IMR-90 (cell line): ENCODE data around the gene NBEA. TPM values are rescaled to one million over a fixed set of nuclear protein-coding genes. Genes with fewer than 3 reads are reported as not detected.

ENCODE experiments used
- ATAC-seq: fragments of 200-7000 bp; cut with Tn5 transposase; 2 replicates; pipeline ENCODE4 v1.9.1; 2020; ENCODE audit warnings: low read depth, mild to moderate bottlenecking, moderate library complexity
- BruUV-seq: library from RNA; stranded (reverse); fragments of 400-500 nt; replicated peaks from 2 replicates; lab custom pipeline; 2021; lab: Mats Ljungman, UMichigan
- CTCF ChIA-PET: fragments of 300-600 bp; formaldehyde crosslinking; extraction: SDS; loops from one replicate; lab custom pipeline; 2021; ENCODE audit warnings: antibody characterized with exemption; lab: Yijun Ruan, JAX
- POLR2A ChIA-PET: fragments of 300-600 bp; sonication (Branson Sonifier 250); formaldehyde crosslinking; loops from one replicate; lab custom pipeline; 2022; ENCODE audit warnings: antibody characterized with exemption; ENCODE audit not compliant: unreplicated experiment; lab: Charles Lee
- DNase-seq: peaks from one replicate; pipeline ENCODE4 v3.0.0; 2013
- H2AFZ ChIP-seq: replicated peaks from 2 replicates; pipeline ENCODE3; 2013; ENCODE audit warnings: low read length, mild to moderate bottlenecking; ENCODE audit not compliant: poor library complexity
- H2AK5ac ChIP-seq: 2 replicates; pipeline ENCODE4 v1.6.1; 2013; ENCODE audit warnings: low read depth, low read length, inconsistent platforms
- H2AK9ac ChIP-seq: replicated peaks from 2 replicates; pipeline ENCODE3; 2013; ENCODE audit warnings: mild to moderate bottlenecking, low read depth, low read length, moderate library complexity; ENCODE audit not compliant: poor library complexity
- H2BK120ac ChIP-seq: 2 replicates; pipeline ENCODE4 v1.6.1; 2013; ENCODE audit warnings: low read depth, low read length, inconsistent platforms
- H2BK15ac ChIP-seq: 3 replicates; pipeline ENCODE4 v1.6.1; 2013; ENCODE audit warnings: low read depth, low read length, inconsistent platforms
- H2BK20ac ChIP-seq: 2 replicates; pipeline ENCODE4 v1.6.1; 2013; ENCODE audit warnings: low read depth, mild to moderate bottlenecking, inconsistent platforms, low read length, moderate library complexity
- H2BK5ac ChIP-seq: 2 replicates; pipeline ENCODE4 v1.6.1; 2013; ENCODE audit warnings: mild to moderate bottlenecking, low read depth, low read length, inconsistent platforms; ENCODE audit not compliant: poor library complexity, severe bottlenecking
- H3K14ac ChIP-seq: replicated peaks from 2 replicates; pipeline ENCODE4 v1.6.1; 2013; ENCODE audit warnings: low read depth, low read length, inconsistent platforms
- H3K18ac ChIP-seq: 2 replicates; pipeline ENCODE4 v1.6.1; 2013; ENCODE audit warnings: low read depth, low read length, control low read depth
- H3K23ac ChIP-seq: 2 replicates; pipeline ENCODE4 v1.6.1; 2013; ENCODE audit warnings: low read depth, low read length, inconsistent platforms
- H3K27ac ChIP-seq: 2 replicates; pipeline ENCODE4 v1.5.1; 2013; ENCODE audit warnings: mild to moderate bottlenecking, control low read depth, low read length; ENCODE audit not compliant: insufficient read depth
- H3K27me3 ChIP-seq: 2 replicates; pipeline ENCODE4 v1.6.1; 2013; ENCODE audit warnings: low read length; ENCODE audit not compliant: control insufficient read depth, insufficient read depth
- H3K36me3 ChIP-seq: 2 replicates; pipeline ENCODE4 v1.6.1; 2013; ENCODE audit warnings: low read length, mixed read lengths; ENCODE audit not compliant: control insufficient read depth, insufficient read depth
- H3K4ac ChIP-seq: 2 replicates; pipeline ENCODE4 v1.6.1; 2013; ENCODE audit warnings: low read depth, low read length, inconsistent platforms
- H3K4me1 ChIP-seq: 2 replicates; pipeline ENCODE4 v1.6.1; 2013; ENCODE audit warnings: low read length, mixed read lengths; ENCODE audit not compliant: control insufficient read depth, insufficient read depth
- H3K4me2 ChIP-seq: 2 replicates; pipeline ENCODE4 v1.6.1; 2013; ENCODE audit warnings: low read depth, mild to moderate bottlenecking, control low read depth, low read length, moderate library complexity
- H3K4me3 ChIP-seq: 2 replicates; pipeline ENCODE4 v1.5.1; 2013; ENCODE audit warnings: low read depth, mild to moderate bottlenecking, control low read depth, low read length, moderate library complexity; ENCODE audit not compliant: insufficient read depth
- H3K56ac ChIP-seq: 2 replicates; pipeline ENCODE4 v1.6.1; 2013; ENCODE audit warnings: low read length, inconsistent platforms; ENCODE audit not compliant: insufficient read depth; ENCODE audit errors: extremely low read depth
- H3K79me1 ChIP-seq, 2 experiments: 2 replicates each; pipeline ENCODE4 v1.6.1; 2013; ENCODE audit warnings: low read length in 2 of 2, inconsistent platforms in 1 of 2, low read depth in 1 of 2
- H3K9ac ChIP-seq: 2 replicates; pipeline ENCODE4 v1.6.1; 2013; ENCODE audit warnings: low read depth, low read length, control low read depth
- H3K9me1 ChIP-seq: 2 replicates; pipeline ENCODE4 v1.6.1; 2013; ENCODE audit warnings: low read length, inconsistent platforms; ENCODE audit not compliant: insufficient read depth
- H3K9me3 ChIP-seq: 2 replicates; pipeline ENCODE4 v1.6.1; 2013; ENCODE audit warnings: low read length; ENCODE audit not compliant: control insufficient read depth, insufficient read depth
- H4K20me1 ChIP-seq: 2 replicates; pipeline ENCODE4 v1.6.1; 2013; ENCODE audit warnings: low read length, inconsistent platforms; ENCODE audit not compliant: insufficient read depth
- H4K5ac ChIP-seq: 2 replicates; pipeline ENCODE4 v1.6.1; 2013; ENCODE audit warnings: mild to moderate bottlenecking, low read depth, low read length, control low read depth
- H4K8ac ChIP-seq, 2 experiments: 2 replicates each; pipeline ENCODE4 v1.6.1; 2013; ENCODE audit warnings: low read depth in 2 of 2, low read length in 2 of 2, control low read depth in 1 of 2, inconsistent platforms in 1 of 2
- H4K91ac ChIP-seq: 2 replicates; pipeline ENCODE4 v1.6.1; 2013; ENCODE audit warnings: low read depth, low read length, inconsistent platforms; ENCODE audit not compliant: insufficient read depth
- BHLHE40 ChIP-seq: fragments of 150-350 bp; IDR thresholded peaks from 2 replicates; pipeline ENCODE4 v1.6.1; 2016; ENCODE audit warnings: mild to moderate bottlenecking, low read depth, low read length
- CEBPB ChIP-seq: IDR thresholded peaks from 2 replicates; pipeline ENCODE4 v1.6.1; 2012; ENCODE audit warnings: low read depth, low read length, improper control_type of control experiment
- CHD1 ChIP-seq: IDR thresholded peaks from 2 replicates; pipeline ENCODE4 v1.6.1; 2012; ENCODE audit warnings: low read depth, low read length, improper control_type of control experiment
- CTCF ChIP-seq: conservative IDR thresholded peaks from 2 replicates; pipeline ENCODE4 v1.5.1; 2012; ENCODE audit warnings: mild to moderate bottlenecking, low read depth, low read length, improper control_type of control experiment
- ELK1 ChIP-seq: fragments of 150-350 bp; IDR thresholded peaks from 2 replicates; pipeline ENCODE4 v1.6.1; 2016; ENCODE audit warnings: low read depth, mild to moderate bottlenecking, low read length, moderate library complexity, borderline replicate concordance
- FOS ChIP-seq: fragments of 150-350 bp; IDR thresholded peaks from 2 replicates; pipeline ENCODE4 v1.6.1; 2016; ENCODE audit warnings: low read depth, low read length
- MAFK ChIP-seq: IDR thresholded peaks from 2 replicates; pipeline ENCODE4 v1.6.1; 2012; ENCODE audit warnings: low read depth, low read length, improper control_type of control experiment
- MAZ ChIP-seq: IDR thresholded peaks from 2 replicates; pipeline ENCODE4 v1.6.1; 2012; ENCODE audit warnings: low read depth, mild to moderate bottlenecking, low read length, improper control_type of control experiment, moderate library complexity, borderline replicate concordance
- RAD21 ChIP-seq: IDR thresholded peaks from 2 replicates; pipeline ENCODE4 v1.6.1; 2012; ENCODE audit warnings: low read length, improper control_type of control experiment
- RCOR1 ChIP-seq: IDR thresholded peaks from 2 replicates; pipeline ENCODE4 v1.6.1; 2012; ENCODE audit warnings: mild to moderate bottlenecking, low read length, improper control_type of control experiment; ENCODE audit not compliant: insufficient replicate concordance
- RFX5 ChIP-seq: IDR thresholded peaks from 2 replicates; pipeline ENCODE4 v1.8.0; 2012; ENCODE audit warnings: low read depth, mild to moderate bottlenecking, low read length, moderate library complexity
- SMC3 ChIP-seq: fragments of 150-350 bp; IDR thresholded peaks from 2 replicates; pipeline ENCODE4 v1.6.1; 2016; ENCODE audit warnings: low read depth, mild to moderate bottlenecking, antibody characterized with exemption, low read length, moderate library complexity
- WGBS, 2 experiments: methylation state at CpG; one replicate each; pipeline versions ENCODE4 v1.1.5 to v1.1.7; 2013; ENCODE audit warnings: missing lambda C conversion rate in 2 of 2; ENCODE audit not compliant: insufficient read length in 1 of 2; ENCODE audit errors: extremely low coverage in 2 of 2; 5-methylcytosine and 5-hydroxymethylcytosine counted together
- dilution Hi-C: fragments of 300-500 bp; cut with HindIII; formaldehyde crosslinking; loops from one replicate; pipeline ENCODE4 v1.14.3; 2018; ENCODE audit warnings: low sequenced_read_pairs; ENCODE audit not compliant: unreplicated experiment
- in situ Hi-C: fragments of 300-500 bp; cut with MboI; formaldehyde crosslinking; loops from 3 replicates; pipeline ENCODE4 v1.14.3; 2019; ENCODE audit warnings: low sequenced_read_pairs, inconsistent platforms, mixed read lengths
- intact Hi-C: fragments of 100-400 bp; cut with micrococcal nuclease; formaldehyde crosslinking; loops from 2 replicates; pipeline ENCODE4 v1.10.0; 2022
- polyA plus RNA-seq, 3 experiments: library from polyadenylated mRNA; depleted of rRNA; stranded (reverse); fragments of >200 nt; gene quantifications; 2 replicates each; pipeline ENCODE4 v1.2.3, GENCODE V29; 2012; ENCODE audit warnings: low replicate concordance in 1 of 3
- total RNA-seq: library from RNA; depleted of rRNA; stranded (reverse); fragments of >200 nt; gene quantifications from 2 replicates; pipeline ENCODE4 v1.2.3, GENCODE V29; 2012

Gene NBEA
- total and polyA plus RNA-seq, 2 of the 4 experiments (the other 2 are of a cell fraction), result 0.82 to 2.2 TPM

GRCh38 chr13:34964558-34964957 lies 22.5 kb downstream of the NBEA start:
- Histone ChIP-seq H3K27ac (no peak overlapping the region), H4K91ac (no peak overlapping the region), H4K5ac (no peak overlapping the region), H3K23ac (no peak overlapping the region), H2AFZ (no peak overlapping the region), H4K20me1 (no peaks in the 10 kb centered on the region), H2BK120ac (no peak overlapping the region), H2BK20ac (no peak overlapping the region), H3K79me1 (no peaks in the 10 kb centered on the region), H2BK5ac (no peak overlapping the region), H2BK15ac (no peak overlapping the region), H4K8ac (no peak overlapping the region), H3K4me3 (no peak overlapping the region), H3K14ac (no peak overlapping the region), H2AK9ac (no peak overlapping the region), H3K4me2 (no peak overlapping the region), H3K18ac (no peak overlapping the region), H3K9me3 (no peaks in the 10 kb centered on the region), H3K9me1 (no peaks in the 10 kb centered on the region), H3K9ac (no peak overlapping the region), H3K36me3 (no peaks in the 10 kb centered on the region), H3K4me1 (no peaks in the 10 kb centered on the region), H2AK5ac (no peak overlapping the region), H3K4ac (no peak overlapping the region), H3K56ac (no peak overlapping the region), H3K27me3 (no peaks in the 10 kb centered on the region)
- intact Hi-C loops (no loop called here), in situ Hi-C loops (no loop called here), dilution Hi-C loops (no loop called here)
- ChIA-PET CTCF (interaction anchor here (1.0 to 1.5 kb wide), 2 partner anchors 9 to 49 kb away, joined by 3 read pairs; no protein-coding TSS in a partner anchor), POLR2A (no interaction called here)
- no TSS peak for BruUV-seq
- DNase-seq (no peak), ATAC-seq (no peak)
- 40% methylated on average over 1 of the region's 4 CpGs; no CpG with 5 or more reads in 1 of the 2 experiments for WGBS, 2 experiments
- TF ChIP-seq CTCF, result no peak
- TF ChIP-seq SMC3, result no peak
- no peak for TF ChIP-seq RCOR1
- no peak for TF ChIP-seq ELK1
- TF ChIP-seq CHD1, result no peak
- no peak for TF ChIP-seq FOS
- TF ChIP-seq RFX5, result no peak
- TF ChIP-seq CEBPB, result no peak
- no peak for TF ChIP-seq MAFK
- no peak for TF ChIP-seq MAZ
- no peak for TF ChIP-seq BHLHE40
- TF ChIP-seq RAD21, result no peak
